HK-2 (cell line): Measurements from ENCODE around the gene INO80B.
"Not testable (repeated sequence)": the region's sequence is repeated elsewhere in the genome, so short reads cannot be mapped to it uniquely, and the experiment has no call there.

ENCODE experiments used
- DNase-seq: peaks from one replicate; pipeline ENCODE4 v3.0.0-alpha.2; 2018; ENCODE audit not compliant: unreplicated experiment

INO80B gene

GRCh38 chr2:74425523-74425922, 29.4 kb upstream of the INO80B start:
- no peak for DNase-seq

- DNase-seq, result no peak
These were observed 28.6 kb upstream of the INO80B start for GRCh38 chr2:74426181-74426758.

GRCh38 chr2:74427551-74427950, 27.3 kb upstream of the INO80B start:
- DNase-seq, result no peak

- no peak for DNase-seq
These were observed 26.2 kb upstream of the INO80B start for GRCh38 chr2:74428675-74429074.

- DNase-seq, result no peak
These were observed 25.1 kb upstream of the INO80B start for GRCh38 chr2:74429487-74430451.

GRCh38 chr2:74430502-74430901, 24.4 kb upstream of the INO80B start:
- no peak for DNase-seq

- DNase-seq, result no peak
These were observed 18.6 kb upstream of the INO80B start for GRCh38 chr2:74436111-74436805.

GRCh38 chr2:74436848-74437695, 17.8 kb upstream of the INO80B start:
- no peak for DNase-seq

- DNase-seq, result no peak
These were observed 16.6 kb upstream of the INO80B start for GRCh38 chr2:74438248-74438647.

- no peak for DNase-seq
These were observed 15.5 kb upstream of the INO80B start for GRCh38 chr2:74439373-74439772.

- DNase-seq, result no peak
These were observed 15.0 kb upstream of the INO80B start for GRCh38 chr2:74439803-74440377.

- peak; percentile 88 for DNase-seq
These were observed 14.3 kb upstream of the INO80B start for GRCh38 chr2:74440378-74441169.

GRCh38 chr2:74441170-74441689, 13.7 kb upstream of the INO80B start:
- DNase-seq, result no peak

- peak; percentile 82 for DNase-seq
These were observed 13.0 kb upstream of the INO80B start, which contains the start of gene RTKN for GRCh38 chr2:74441690-74442482. Gene RTKN, minus strand, starts transcription at chr2:74441937. Its CDS starts 121 bp downstream, at chr2:74441816.

- DNase-seq, result not testable (repeated sequence)
These were observed 12.2 kb upstream of the INO80B start for GRCh38 chr2:74442483-74443297.

- no peak for DNase-seq
These were observed 10.2 kb upstream of the INO80B start for GRCh38 chr2:74444498-74445318.

GRCh38 chr2:74447230-74447999, 7.5 kb upstream of the INO80B start:
- no peak for DNase-seq
